DOHH2 (cell line): ENCODE data around the gene P4HB.

Source experiments
- H3F3A ChIP-seq: fragments of 200-600 bp; sonication (generic), shearing (Covaris generic); 2 replicates; pipeline ENCODE4 v1.6.0; 2016; ENCODE audit warnings: antibody characterized with exemption, mild to moderate bottlenecking; ENCODE audit not compliant: control insufficient read depth, insufficient read depth
- H3K27ac ChIP-seq: fragments of 200-600 bp; sonication (generic); 2 replicates; pipeline ENCODE4 v1.5.1; 2014; ENCODE audit warnings: low read depth, mild to moderate bottlenecking, low read length, moderate library complexity
- H3K27me3 ChIP-seq: fragments of 200-600 bp; sonication (generic); 2 replicates; pipeline ENCODE4 v1.6.1; 2014; ENCODE audit warnings: mild to moderate bottlenecking, low read length, mixed read lengths; ENCODE audit not compliant: control insufficient read depth
- H3K36me3 ChIP-seq: fragments of 200-600 bp; sonication (generic); 2 replicates; pipeline ENCODE4 v1.6.1; 2014; ENCODE audit warnings: mild to moderate bottlenecking, low read length, moderate library complexity, mixed read lengths; ENCODE audit not compliant: control insufficient read depth
- H3K4me1 ChIP-seq: fragments of 200-600 bp; sonication (generic); 2 replicates; pipeline ENCODE4 v1.6.1; 2014; ENCODE audit warnings: mild to moderate bottlenecking, low read length, mixed read lengths; ENCODE audit not compliant: control insufficient read depth
- H3K4me2 ChIP-seq: fragments of 200-600 bp; sonication (generic); 2 replicates; pipeline ENCODE4 v1.6.0; 2014; ENCODE audit warnings: mild to moderate bottlenecking, low read length, moderate library complexity
- H3K4me3 ChIP-seq: fragments of 200-600 bp; sonication (generic); 2 replicates; pipeline ENCODE4 v1.5.1; 2014; ENCODE audit warnings: mild to moderate bottlenecking, low read length, mixed read lengths
- H3K79me2 ChIP-seq: fragments of 200-600 bp; sonication (generic); 2 replicates; pipeline ENCODE4 v1.6.1; 2014; ENCODE audit warnings: mild to moderate bottlenecking, low read length, mixed read lengths; ENCODE audit not compliant: control insufficient read depth
- H3K9me2 ChIP-seq: fragments of 200-600 bp; sonication (generic); replicated peaks from 2 replicates; pipeline ENCODE4 v1.6.1; 2014; ENCODE audit warnings: mild to moderate bottlenecking, low read length, mixed read lengths; ENCODE audit not compliant: control insufficient read depth
- H3K9me3 ChIP-seq: fragments of 200-600 bp; sonication (generic); 2 replicates; pipeline ENCODE4 v1.6.1; 2014; ENCODE audit warnings: antibody characterized with exemption, low read length, mixed read lengths; ENCODE audit not compliant: control insufficient read depth, insufficient read depth
- H4K20me1 ChIP-seq: fragments of 200-600 bp; sonication (generic); 2 replicates; pipeline ENCODE4 v1.6.0; 2014; ENCODE audit warnings: low read depth, mild to moderate bottlenecking, antibody characterized with exemption, low read length, moderate library complexity; ENCODE audit not compliant: control insufficient read depth, insufficient read depth
- EZH2phosphoT487 ChIP-seq: fragments of 200-600 bp; sonication (generic); IDR thresholded peaks from 2 replicates; pipeline ENCODE4 v1.6.1; 2017; ENCODE audit warnings: borderline replicate concordance, mild to moderate bottlenecking, antibody characterized with exemption, low read length, moderate library complexity, mixed read lengths
- TF ChIP-seq, protein P1 (sequence below): fragments of 200-600 bp; sonication (generic); IDR thresholded peaks from one replicate; pipeline ENCODE4 v1.5.1; 2014; ENCODE audit warnings: antibody characterized with exemption, mild to moderate bottlenecking, low read depth, low read length; ENCODE audit not compliant: poor library complexity, severe bottlenecking

The P4HB gene

DNA sequence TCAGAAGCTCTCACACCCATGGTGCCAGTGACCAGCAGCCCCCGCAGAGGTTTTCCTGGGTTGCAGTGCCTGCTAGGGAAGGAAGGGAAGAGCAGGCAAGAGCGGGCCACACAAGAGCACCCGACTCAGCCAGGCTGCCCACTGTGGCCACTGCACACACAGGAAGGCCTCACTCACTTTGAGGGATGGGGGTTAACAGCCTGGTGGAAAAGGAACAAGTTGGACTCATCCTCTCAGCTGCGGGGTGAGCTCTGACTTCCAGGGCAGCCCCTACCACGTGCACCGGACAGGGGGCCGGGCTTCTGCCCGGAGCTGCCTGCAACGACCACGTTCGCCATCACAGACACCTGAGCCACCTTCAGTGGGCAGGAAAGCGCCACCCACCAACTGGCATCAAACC lies 8.1 kb downstream of the P4HB start:
- TF ChIP-seq, protein P1, sequence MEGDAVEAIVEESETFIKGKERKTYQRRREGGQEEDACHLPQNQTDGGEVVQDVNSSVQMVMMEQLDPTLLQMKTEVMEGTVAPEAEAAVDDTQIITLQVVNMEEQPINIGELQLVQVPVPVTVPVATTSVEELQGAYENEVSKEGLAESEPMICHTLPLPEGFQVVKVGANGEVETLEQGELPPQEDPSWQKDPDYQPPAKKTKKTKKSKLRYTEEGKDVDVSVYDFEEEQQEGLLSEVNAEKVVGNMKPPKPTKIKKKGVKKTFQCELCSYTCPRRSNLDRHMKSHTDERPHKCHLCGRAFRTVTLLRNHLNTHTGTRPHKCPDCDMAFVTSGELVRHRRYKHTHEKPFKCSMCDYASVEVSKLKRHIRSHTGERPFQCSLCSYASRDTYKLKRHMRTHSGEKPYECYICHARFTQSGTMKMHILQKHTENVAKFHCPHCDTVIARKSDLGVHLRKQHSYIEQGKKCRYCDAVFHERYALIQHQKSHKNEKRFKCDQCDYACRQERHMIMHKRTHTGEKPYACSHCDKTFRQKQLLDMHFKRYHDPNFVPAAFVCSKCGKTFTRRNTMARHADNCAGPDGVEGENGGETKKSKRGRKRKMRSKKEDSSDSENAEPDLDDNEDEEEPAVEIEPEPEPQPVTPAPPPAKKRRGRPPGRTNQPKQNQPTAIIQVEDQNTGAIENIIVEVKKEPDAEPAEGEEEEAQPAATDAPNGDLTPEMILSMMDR, result no peak
- no peak for TF ChIP-seq EZH2phosphoT487
- Histone ChIP-seq H3K9me2 (no peaks in the 10 kb centered on the region), H4K20me1 (0 out of 2 replicates have a peak, but pooled peaks cover 3% of the 10 kb centered on the region), H3K27me3 (no peaks in the 10 kb centered on the region), H3K36me3 (peaks cover 66% of the 10 kb centered on the region), H3K4me1 (no peaks in the 10 kb centered on the region), H3K9me3 (no peaks in the 10 kb centered on the region), H3K4me3 (no peak overlapping the region), H3F3A (no peaks in the 10 kb centered on the region), H3K27ac (no peak overlapping the region), H3K4me2 (no peak overlapping the region), H3K79me2 (peaks cover 56% of the 10 kb centered on the region)

DNA sequence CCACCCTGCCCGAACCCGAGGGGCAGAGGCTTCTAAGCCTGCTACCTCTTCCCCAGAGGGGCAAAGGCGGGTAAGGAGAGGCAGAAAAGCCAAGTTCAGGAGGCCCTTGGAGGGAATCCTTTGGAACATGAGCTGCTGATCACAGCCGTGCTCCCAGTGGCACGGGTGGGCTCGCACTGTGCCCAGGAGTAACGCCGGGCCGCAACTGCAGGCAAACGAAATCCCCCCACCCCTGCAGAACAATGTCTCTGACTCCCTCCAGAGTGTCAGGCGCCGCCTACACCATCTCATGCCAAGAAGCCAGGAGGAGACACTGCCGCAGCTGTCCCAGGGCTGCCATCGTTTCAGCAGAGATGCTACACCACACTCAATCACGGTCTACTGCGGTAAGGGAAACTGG lies 8.9 kb downstream of the P4HB start:
- no peaks in the 10 kb centered on the region for H3K4me1 ChIP-seq
- peaks cover 48% of the 10 kb centered on the region for H3K79me2 ChIP-seq
- H3K27me3 ChIP-seq, result no peaks in the 10 kb centered on the region
- peaks cover 66% of the 10 kb centered on the region for H3K36me3 ChIP-seq
- H3K9me3 ChIP-seq, result no peaks in the 10 kb centered on the region
- no peaks in the 10 kb centered on the region for H3F3A ChIP-seq
- no peak for TF ChIP-seq EZH2phosphoT487
- TF ChIP-seq, protein P1, result no peak
- H4K20me1 ChIP-seq, result 0 out of 2 replicates have a peak, but pooled peaks cover 3% of the 10 kb centered on the region
- H3K27ac ChIP-seq, result no peak overlapping the region
- H3K4me2 ChIP-seq, result no peak overlapping the region
- H3K9me2 ChIP-seq, result no peaks in the 10 kb centered on the region
- H3K4me3 ChIP-seq, result no peak overlapping the region

DNA sequence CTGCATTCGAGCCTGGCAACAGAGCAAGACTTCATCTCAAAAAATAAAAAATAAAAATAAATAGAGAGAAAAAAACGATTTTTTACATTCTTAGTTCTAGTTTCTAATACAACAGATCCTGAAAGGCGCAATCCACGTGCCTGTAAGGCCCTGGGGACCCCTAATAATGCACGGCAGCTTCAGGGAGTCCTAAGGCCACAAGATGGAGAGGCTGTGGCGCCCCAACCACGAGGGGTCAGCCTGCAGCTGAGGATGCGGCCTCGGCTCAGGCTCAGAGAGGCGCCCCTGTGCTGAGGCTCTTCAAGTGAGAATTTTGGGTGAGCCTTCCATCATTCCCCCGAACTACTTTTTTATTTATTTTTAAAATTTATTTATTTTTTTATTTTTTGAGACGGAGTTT lies 10.9 kb downstream of the P4HB start:
- no peaks in the 10 kb centered on the region for H3K27me3 ChIP-seq
- no peaks in the 10 kb centered on the region for H3K4me1 ChIP-seq
- H3K9me3 ChIP-seq, result no peaks in the 10 kb centered on the region
- no peak overlapping the region for H3K27ac ChIP-seq
- no peak overlapping the region for H3K4me2 ChIP-seq
- no peaks in the 10 kb centered on the region for H4K20me1 ChIP-seq
- H3K79me2 ChIP-seq, result peaks cover 30% of the 10 kb centered on the region
- H3F3A ChIP-seq, result no peaks in the 10 kb centered on the region
- no peaks in the 10 kb centered on the region for H3K9me2 ChIP-seq
- H3K36me3 ChIP-seq, result peaks cover 68% of the 10 kb centered on the region
- H3K4me3 ChIP-seq, result no peak overlapping the region
- TF ChIP-seq, protein P1, result no peak
- TF ChIP-seq EZH2phosphoT487, result no peak
